LNCAP (cell line): ENCODE measurements around the gene RASSF5.

Source experiments
- CTCF ChIP-seq: fragments of 450-650 bp; IDR thresholded peaks from 2 replicates; pipeline ENCODE4 v1.5.1; 2017; ENCODE audit warnings: mild to moderate bottlenecking

RASSF5 gene

GRCh38 chr1:206526064-206526911 is 19.0 kb downstream of the RASSF5 start:
- TF ChIP-seq CTCF: no peak

- TF ChIP-seq CTCF: no peak
These were observed 22.1 kb downstream of the RASSF5 start for GRCh38 chr1:206529425-206529824.

GRCh38 chr1:206532368-206532767 is 25.0 kb downstream of the RASSF5 start:
- no peak for TF ChIP-seq CTCF

- no peak for TF ChIP-seq CTCF
These were observed 27.2 kb downstream of the RASSF5 start for GRCh38 chr1:206534552-206534951.

- TF ChIP-seq CTCF: no peak
These were observed 28.5 kb downstream of the RASSF5 start for GRCh38 chr1:206535853-206536188.

GRCh38 chr1:206537141-206537540 is 29.8 kb downstream of the RASSF5 start:
- TF ChIP-seq CTCF: no peak

GRCh38 chr1:206538086-206538770 is 30.9 kb downstream of the RASSF5 start:
- TF ChIP-seq CTCF: no peak
